SKM-1 treated with dmso at 0.1 percent for 144 hours (cell line): ENCODE data around the gene FAM227B.
"Not testable (repeated sequence)": the region's sequence is repeated elsewhere in the genome, so short reads cannot be mapped to it uniquely, and the experiment has no call there.

Source experiments
- DNase-seq: peaks from one replicate; lab custom pipeline; 2025; ENCODE audit not compliant: unreplicated experiment; lab: John Stamatoyannopoulos, UW

FAM227B gene

GRCh38 chr15:49501586-49501985 lies 119.0 kb downstream of the FAM227B start:
- DNase-seq, result no peak

GRCh38 chr15:49495993-49496753 lies 124.4 kb downstream of the FAM227B start:
- DNase-seq, result no peak

- no peak for DNase-seq
These were observed 125.8 kb downstream of the FAM227B start for GRCh38 chr15:49494842-49495241.

GRCh38 chr15:49492830-49493229 lies 127.8 kb downstream of the FAM227B start:
- DNase-seq, result peak; percentile 41

- DNase-seq, result no peak
These were observed 128.5 kb downstream of the FAM227B start for GRCh38 chr15:49492151-49492550.

GRCh38 chr15:49490966-49491365 lies 129.7 kb downstream of the FAM227B start:
- peak; percentile 0 for DNase-seq

- DNase-seq, result not testable (repeated sequence)
These were observed 135.2 kb downstream of the FAM227B start for GRCh38 chr15:49485401-49485800.

GRCh38 chr15:49478982-49479381 lies 141.6 kb downstream of the FAM227B start:
- not testable (repeated sequence) for DNase-seq

- DNase-seq, result not testable (repeated sequence)
These were observed 142.6 kb downstream of the FAM227B start for GRCh38 chr15:49478021-49478420.

- DNase-seq, result no peak
These were observed 147.6 kb downstream of the FAM227B start for GRCh38 chr15:49473031-49473430.

GRCh38 chr15:49472338-49472737 lies 148.3 kb downstream of the FAM227B start:
- DNase-seq, result no peak

GRCh38 chr15:49471733-49472132 lies 148.9 kb downstream of the FAM227B start:
- no peak for DNase-seq

- DNase-seq, result peak; percentile 4
These were observed 149.4 kb downstream of the FAM227B start for GRCh38 chr15:49471248-49471647.

GRCh38 chr15:49468481-49468839 lies 152.2 kb downstream of the FAM227B start:
- no peak for DNase-seq

- DNase-seq, result no peak
These were observed 152.7 kb downstream of the FAM227B start for GRCh38 chr15:49467746-49468480.

- no peak for DNase-seq
These were observed 154.5 kb downstream of the FAM227B start for GRCh38 chr15:49466119-49466518.

- no peak for DNase-seq
These were observed 156.1 kb downstream of the FAM227B start for GRCh38 chr15:49464522-49464921.

- peak; percentile 13 for DNase-seq
These were observed 158.3 kb downstream of the FAM227B start for GRCh38 chr15:49462232-49462844.

- no peak for DNase-seq
These were observed 160.1 kb downstream of the FAM227B start for GRCh38 chr15:49460411-49460941.

GRCh38 chr15:49458145-49458544 lies 162.5 kb downstream of the FAM227B start:
- DNase-seq, result no peak

GRCh38 chr15:49456166-49456565 lies 164.5 kb downstream of the FAM227B start:
- no peak for DNase-seq

GRCh38 chr15:49452595-49452994 lies 168.0 kb downstream of the FAM227B start:
- DNase-seq, result no peak
